Limb (tissue), 2 donors: ENCODE results near the gene TMEM258.
A peak's percentile ranks its signal among the peaks of the same experiment; 100 is the strongest.

Experiments
- DNase-seq, 2 donors: peaks; one replicate each; pipeline ENCODE4 v3.0.0-alpha.2; 2016; ENCODE audit errors: extremely low spot score in 2 of 2

TMEM258 gene

GRCh38 chr11:61797263-61797944 is 5.0 kb upstream of the TMEM258 start:
- peak; percentile 77 to 80 for DNase-seq

- DNase-seq = no peak
Measured at GRCh38 chr11:61795876-61796526, 3.6 kb upstream of the TMEM258 start.

- no peak for DNase-seq
Measured at GRCh38 chr11:61795459-61795858, 3.1 kb upstream of the TMEM258 start.

GRCh38 chr11:61794579-61794978 is 2.2 kb upstream of the TMEM258 start:
- DNase-seq = no peak

GRCh38 chr11:61793829-61794204 is 1.4 kb upstream of the TMEM258 start:
- DNase-seq = no peak

GRCh38 chr11:61793083-61793828 is 857 bp upstream of the TMEM258 start:
- no peak for DNase-seq

- DNase-seq = peak; percentile 81 to 85
Measured at GRCh38 chr11:61791737-61792309, 576 bp downstream of the TMEM258 start.

- DNase-seq = no peak
Measured at GRCh38 chr11:61787928-61788491, 4.4 kb downstream of the TMEM258 start.

GRCh38 chr11:61785837-61786402 is 6.5 kb downstream of the TMEM258 start:
- no peak for DNase-seq

- DNase-seq = no peak
Measured at GRCh38 chr11:61784506-61784805, 7.9 kb downstream of the TMEM258 start.

- DNase-seq = no peak
Measured at GRCh38 chr11:61783717-61784505, 8.5 kb downstream of the TMEM258 start.

GRCh38 chr11:61782841-61783240 is 9.6 kb downstream of the TMEM258 start:
- no peak for DNase-seq

GRCh38 chr11:61782299-61782698 is 10.1 kb downstream of the TMEM258 start:
- no peak for DNase-seq

GRCh38 chr11:61781585-61781984 is 10.8 kb downstream of the TMEM258 start:
- no peak for DNase-seq

GRCh38 chr11:61780581-61781162 is 11.7 kb downstream of the TMEM258 start:
- DNase-seq = no peak

GRCh38 chr11:61779666-61780525 is 12.5 kb downstream of the TMEM258 start:
- DNase-seq = no peak

- no peak for DNase-seq
Measured at GRCh38 chr11:61778920-61779650, 13.3 kb downstream of the TMEM258 start.

GRCh38 chr11:61778357-61778886 is 14.0 kb downstream of the TMEM258 start:
- DNase-seq = no peak
